CD4-positive, alpha-beta T cell treated with Interleukin-21 for 1 hour (primary cell): ENCODE measurements around the gene OPCML.

Source experiments
- DNase-seq: peaks from one replicate; pipeline ENCODE4 v3.0.0-alpha.2; 2020

Gene OPCML

DNA sequence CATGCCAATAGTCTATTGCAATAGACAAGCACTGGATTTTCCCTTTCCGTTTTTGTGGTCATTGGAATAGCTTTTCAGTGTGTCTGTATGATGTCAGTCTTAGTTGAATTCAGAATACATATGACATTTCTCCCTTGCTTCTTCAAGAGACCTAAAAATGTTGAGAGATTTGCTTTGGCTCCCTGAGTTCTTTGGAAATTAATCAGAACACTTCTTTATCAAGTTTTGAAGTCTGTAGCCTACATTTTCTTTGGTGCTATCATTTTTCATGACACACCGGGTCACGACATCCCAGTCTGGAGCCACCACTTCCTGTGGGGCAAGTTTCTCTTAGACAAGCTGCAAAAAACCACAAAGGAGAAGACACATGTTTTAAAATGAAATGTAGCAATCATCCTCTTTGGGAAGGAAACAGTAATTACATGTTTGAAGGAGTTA lies 847.1 kb downstream of the OPCML start:
- no peak for DNase-seq

DNA sequence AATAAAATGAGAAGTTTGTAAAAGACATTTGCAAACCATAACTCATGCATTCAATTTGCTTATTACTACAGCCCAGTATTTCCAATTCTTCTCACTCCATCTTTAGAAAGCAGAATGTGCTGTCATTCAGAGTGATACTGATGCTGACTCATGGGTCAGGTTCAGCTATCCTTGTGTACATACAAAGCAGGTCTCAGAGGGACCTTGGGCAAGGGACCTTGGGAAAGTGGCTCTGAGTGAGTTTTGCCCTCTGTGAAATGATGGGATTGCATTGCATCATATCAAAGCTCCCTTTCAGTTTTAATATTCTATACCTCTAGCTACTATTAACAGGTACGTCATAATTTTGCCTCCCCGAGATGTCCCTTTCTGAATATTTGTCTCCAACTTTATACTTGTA lies 848.7 kb downstream of the OPCML start:
- no peak for DNase-seq

DNA sequence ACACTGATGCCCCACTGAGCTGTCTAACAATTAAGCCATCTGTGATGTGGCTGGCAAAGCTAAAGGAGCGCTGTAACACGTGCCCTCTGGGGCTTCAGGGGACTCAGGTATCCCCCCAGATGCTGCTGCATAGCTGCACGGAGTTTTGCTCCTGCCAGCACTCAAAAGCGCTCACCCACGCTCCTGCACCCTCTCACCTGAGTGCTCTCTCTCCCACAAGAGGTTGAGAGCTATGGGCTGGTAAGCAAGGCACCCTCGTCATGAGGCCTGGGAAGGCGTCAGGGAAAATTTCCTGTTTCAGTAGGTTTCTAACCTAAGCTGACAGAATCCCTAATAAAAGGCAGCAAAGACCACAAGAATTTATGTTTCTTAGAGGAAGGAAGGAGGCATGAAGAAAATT lies 850.3 kb downstream of the OPCML start:
- no peak for DNase-seq

DNA sequence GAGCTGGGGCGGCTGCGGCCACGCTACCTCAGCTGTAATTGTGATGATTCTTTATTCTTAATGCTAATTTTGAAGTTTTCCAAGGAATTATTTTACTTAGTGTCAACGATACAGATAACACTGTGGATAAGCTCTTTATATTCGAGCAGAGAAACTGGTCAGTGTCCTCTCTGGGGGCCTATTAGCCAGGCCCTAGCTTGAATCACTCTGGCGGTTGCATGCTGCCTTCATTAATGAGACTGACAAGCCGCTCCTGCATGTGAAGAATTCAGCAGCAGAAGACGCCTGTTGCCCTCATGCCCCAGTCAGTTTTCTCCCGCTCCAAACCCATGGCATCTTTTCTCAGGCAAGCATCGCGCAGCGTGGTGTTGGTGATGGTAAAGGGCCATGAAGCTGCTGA lies 851.7 kb downstream of the OPCML start:
- DNase-seq = no peak

DNA sequence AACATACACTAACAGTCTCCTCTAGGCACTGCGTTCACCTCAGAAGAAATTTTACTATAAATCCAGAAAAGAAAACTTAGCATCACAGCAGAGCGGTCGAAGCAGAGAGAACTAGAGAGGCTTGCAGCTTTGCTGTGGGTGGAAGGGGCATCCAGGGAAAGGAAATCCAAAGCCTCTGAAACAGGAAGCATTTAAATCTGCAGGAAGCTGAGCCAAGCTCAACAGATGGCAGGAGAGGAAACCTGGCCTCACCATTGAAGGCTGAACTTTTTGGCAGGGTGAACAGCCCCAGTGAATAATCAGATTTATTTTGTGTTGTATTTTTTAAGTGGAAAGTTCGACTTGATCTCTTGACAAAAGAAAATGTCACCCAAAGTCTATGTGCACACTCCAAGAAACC lies 858.1 kb downstream of the OPCML start:
- no peak for DNase-seq

DNA sequence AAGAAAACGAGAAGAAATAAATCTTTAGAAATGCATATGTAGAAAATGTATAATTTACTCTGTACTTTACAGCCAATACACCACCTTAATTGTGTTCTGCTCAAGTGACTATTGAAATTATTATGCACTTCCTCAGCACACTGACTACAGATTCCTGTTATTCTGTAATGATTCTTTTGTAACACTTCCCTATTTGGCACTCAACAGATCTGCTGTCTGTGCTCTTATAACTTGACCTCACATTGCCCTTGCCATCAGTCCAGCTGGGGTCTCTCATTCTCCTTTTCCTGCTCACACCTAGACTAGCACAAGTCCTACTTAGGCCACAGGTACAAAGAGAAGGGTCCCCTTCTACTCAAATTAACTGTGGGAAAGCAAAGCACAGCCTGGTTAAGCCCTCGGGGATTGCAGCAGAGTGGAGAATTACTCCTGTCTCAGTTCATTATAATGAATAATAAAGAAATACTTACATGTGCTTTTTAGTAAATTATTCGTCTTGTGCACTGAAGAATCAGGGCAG lies 860.4 kb downstream of the OPCML start:
- no peak for DNase-seq

DNA sequence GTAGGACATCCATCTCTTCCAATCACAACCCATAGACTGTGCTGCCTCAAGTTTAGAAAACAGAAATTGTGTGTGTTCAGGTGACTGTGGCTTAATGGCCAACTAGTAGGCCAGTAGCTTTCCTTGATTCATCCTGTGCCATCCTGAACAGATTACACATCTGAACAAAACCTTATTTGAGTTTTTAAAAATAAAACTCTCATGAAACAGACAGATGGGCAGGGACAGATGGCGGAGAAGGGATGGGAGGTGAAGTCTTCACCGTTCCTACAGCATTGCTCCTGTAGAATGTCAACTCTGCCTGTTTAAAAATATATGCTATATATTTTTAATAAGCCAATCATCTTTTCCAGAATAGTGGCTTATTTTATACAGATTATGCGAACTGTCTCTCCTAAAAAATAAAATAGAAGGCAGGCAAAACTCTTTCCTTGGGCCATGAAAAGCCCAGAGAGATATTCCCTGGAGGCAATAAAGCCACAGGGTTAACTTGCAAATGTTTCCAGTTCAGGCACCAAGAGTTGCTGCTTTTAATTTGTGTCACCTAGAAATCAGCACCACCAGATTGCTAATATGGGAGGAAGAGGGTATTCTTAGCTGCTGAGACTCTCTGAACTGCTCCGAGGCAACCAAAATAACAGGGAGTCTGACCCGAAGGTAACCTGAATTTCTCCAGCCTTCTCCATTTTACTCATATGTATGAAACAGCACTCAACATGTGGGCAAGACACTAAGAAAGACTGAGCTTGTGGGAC lies 861.2 kb downstream of the OPCML start:
- no peak for DNase-seq

DNA sequence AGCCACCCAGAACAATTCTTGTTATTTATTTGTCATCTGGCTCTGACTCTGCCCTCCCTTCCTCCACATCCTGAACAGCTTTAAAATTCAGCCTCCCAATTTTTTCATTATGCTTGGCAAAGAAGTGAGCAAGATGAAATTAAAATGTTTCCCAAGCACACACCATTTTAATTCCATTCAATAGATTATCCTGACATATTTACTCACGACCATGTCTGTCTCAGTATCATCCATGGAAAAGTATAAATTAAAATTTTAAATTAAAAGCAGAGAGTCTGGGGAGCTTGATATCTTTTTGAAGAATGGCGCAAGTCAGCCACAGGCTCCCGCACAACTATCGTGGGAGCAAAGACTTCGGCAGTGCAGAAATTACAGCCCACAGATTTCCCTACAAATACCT lies 862.4 kb downstream of the OPCML start:
- DNase-seq = no peak

DNA sequence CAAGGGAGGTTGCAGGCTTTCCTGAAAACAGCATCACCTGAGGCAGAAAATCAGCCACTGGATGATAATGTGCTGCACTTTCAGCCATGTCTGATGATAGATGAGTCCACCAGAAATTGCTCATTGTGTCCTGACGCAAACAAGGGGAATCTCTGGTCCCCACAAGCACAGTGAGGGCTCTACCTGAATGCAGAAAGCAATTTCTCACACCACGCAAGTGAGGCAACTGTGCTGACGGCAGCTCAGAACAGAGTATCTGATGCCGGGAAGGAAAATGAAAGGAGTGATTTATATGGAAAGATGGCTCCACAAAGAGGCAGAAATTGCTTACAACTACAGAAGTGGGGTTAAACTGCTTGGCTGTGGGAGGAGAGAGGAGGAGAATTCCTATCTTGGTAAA lies 867.1 kb downstream of the OPCML start:
- no peak for DNase-seq

DNA sequence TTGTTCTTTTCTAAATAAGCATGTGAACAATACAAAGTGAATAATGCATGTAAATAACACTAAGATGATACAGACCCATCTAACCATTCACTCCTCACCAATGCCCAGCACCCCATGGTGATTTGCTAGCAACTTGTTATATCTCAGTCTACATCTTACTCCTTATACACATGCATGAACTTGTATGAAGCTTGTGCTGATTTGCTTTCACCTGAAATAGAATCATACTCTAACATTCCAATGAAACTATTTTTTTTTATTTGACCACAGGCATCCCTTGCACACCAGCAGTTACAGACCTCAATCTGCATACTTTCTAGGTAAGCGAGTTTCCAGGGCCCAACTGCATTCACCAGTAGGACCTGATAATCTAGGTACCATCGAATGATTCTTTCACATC lies 873.6 kb downstream of the OPCML start:
- no peak for DNase-seq

DNA sequence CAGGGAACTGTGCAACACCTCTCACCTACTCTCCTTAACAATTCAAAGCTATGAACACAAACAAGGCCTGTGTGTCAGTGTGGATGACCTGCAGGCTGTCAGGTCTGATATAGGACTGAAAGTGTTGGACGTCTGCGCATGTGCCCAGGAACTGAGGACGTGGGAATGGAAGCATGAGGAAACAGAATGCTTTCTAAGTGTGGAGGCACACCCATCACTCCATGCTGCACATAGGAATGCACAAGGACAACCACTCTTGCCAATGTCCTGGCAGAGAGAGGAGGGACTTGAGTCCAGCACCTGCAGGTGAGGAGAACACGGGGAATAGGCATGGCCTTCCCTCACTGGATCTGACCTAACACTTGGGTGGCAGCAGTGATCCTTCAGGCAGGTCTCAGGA lies 874.3 kb downstream of the OPCML start:
- DNase-seq = no peak

DNA sequence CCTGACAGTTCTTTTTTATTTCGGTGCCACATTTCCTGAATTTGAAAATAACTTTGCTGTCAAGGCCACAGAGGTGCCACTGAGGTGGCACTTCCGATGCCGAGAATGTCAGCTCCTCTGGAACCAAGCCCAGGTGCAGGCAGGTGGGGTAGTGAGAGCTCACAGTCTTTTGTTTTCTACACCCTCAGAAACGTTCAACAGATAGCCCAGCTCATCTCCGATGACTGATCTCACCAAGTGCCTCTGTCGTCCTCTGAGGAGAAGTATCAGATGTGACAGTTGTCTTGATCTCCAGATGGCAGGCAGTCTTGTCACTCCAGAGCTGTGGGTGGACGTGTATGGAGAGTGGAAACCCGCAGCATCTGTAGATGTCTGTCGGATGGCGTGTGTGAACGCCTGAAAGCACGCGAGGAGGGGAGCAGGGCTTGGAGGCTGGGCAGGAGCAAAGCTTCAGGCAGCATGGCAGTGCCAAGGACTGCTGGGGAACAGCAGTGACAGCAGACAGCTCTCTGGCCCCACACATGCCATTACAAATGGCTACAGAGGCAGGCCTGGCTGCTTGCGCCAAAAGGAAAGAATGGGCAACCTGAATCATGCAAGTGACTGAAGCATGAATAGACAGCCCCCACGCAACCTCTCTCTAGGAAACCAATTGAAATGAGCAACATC lies 877.0 kb downstream of the OPCML start:
- DNase-seq = no peak

DNA sequence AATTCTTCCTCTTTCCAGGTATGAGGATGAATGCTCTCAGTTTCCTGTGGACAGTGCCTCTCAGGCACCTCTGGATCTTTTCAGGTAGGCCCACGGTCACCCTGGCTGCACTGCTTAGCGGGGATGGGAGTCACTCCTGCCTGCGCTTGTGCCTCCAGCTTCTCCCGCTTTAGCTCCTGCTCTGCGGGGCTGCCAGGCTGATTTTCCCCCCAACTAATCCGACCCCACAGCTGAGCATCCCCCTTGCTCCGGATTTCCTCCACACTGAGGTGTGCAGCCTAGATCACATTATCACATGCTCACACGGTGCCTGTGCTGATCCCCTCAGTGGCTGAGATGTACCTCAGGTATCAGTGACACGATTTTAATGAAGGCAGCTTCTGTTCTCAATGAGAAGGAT lies 879.1 kb downstream of the OPCML start:
- DNase-seq = no peak

DNA sequence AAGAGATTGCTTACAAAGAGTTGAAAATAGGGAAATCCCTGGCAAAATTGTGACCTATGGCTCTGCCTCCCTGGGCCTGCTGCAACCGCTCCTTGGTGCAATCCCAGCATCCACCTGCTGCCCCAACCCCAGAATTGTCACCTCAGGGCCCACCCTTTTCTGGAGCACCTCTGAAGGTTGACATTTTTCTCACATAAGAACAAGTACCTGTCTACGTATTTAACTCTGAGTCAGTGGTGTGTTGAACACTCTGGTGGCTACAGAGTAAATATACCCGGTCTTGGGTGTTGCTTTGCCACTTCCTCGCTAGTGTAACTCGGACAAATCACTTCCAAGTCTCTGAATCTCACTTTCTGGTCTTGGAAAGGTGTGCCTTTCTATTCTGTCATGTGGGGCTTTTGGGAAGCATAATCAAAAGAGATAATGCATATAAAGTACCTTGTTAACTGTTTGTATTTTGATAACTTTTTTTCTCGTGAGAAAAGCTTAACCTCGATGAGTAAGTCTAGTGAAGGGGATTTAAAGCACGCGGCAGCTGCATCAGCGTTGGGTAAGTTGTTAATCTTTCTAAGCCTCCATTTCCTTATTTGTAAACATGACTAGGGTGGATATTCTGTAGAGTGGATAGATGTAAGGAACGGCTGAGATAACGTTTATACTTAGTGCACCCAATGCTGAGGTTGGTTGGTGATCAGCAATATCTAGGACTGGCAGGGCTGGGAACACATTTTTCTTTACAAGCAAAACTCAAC lies 881.2 kb downstream of the OPCML start:
- DNase-seq = no peak

DNA sequence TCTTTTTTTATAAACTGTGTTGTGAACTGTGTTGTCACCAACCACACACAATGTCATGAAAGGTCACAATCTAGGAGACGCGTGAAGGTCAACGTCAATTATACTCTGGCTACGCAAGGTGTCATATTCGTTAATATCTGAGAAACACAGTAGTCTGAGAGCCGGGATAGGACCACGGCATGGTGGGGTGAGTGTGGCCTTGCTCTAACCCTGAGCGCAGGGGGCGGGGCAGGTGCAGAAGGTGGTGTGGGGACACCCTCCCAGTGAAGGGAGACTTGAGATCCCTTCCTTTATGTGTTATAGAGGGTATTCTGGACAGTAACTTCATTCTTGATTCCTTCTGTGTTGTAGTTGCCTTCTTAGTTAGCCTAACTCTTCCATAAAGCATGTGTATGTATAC lies 883.0 kb downstream of the OPCML start:
- DNase-seq = no peak

DNA sequence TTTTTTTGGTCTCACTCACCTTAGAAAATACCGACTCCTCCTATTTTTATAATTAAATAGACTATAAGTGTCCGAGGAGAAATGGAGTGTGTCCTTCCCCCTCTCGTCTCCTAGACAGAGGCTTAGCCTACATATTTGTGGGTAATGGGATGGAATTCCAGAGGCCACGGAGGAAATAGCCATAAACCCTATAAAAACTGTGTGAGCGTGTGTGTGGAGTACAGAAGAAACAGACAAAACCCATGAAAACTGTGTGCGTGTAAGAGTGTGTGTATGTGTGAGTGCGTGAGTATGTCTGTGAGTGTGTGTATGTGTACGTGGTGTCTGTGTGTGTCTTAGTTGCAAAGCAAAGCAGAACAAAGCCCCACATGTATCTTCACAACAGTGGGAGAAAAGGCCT lies 883.5 kb downstream of the OPCML start:
- DNase-seq = no peak

DNA sequence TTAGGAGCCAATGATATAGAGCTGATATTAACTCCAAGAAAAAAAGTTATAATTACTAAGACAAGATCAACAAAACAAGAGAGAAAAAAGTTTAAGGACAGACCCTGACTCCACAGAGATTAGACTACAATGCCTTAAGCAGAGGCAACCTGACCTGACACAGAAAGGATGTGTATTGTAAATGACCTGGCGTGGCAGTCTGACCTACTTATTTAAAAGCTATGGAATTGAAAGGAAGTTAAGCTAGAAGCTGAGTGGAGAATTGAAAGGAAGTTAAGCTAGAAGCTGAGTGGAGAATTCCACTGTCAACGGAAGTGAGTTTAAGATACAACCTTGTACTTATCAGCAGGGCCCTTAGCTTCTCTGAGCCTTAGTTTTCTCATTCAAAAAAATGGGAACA lies 885.4 kb downstream of the OPCML start:
- DNase-seq = no peak

DNA sequence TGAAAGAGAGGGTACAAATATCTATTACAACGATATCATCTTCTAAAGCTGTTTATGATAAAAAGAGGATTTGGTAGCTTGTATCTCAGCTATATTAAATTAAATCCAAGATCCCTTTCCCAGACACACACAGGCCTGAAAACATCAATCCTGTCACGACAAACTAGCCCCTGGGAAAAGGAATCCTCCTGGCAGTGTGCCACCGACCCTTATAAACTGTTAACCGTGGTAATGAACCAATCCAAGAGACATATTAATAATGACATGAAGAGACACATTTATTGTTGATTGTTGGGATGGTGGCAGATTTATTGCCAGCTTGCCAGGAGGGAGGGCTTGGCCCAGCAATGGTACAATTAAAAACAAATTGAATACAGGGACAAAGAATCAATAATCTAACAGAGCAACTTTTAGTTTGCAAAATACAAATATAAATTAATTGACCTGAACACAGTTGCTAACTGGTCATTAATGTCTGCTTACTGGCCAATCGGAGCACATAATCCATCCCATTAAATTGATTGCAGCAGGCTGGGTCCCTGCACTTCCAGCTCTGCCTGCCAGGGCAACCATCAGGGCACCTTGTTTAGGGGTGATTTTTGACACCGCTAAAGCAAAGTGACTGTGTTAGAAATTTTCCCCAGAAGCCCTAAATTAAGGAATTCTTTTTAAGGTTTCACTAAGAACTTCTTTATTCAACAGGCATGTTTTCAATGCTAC lies 887.6 kb downstream of the OPCML start:
- no peak for DNase-seq

DNA sequence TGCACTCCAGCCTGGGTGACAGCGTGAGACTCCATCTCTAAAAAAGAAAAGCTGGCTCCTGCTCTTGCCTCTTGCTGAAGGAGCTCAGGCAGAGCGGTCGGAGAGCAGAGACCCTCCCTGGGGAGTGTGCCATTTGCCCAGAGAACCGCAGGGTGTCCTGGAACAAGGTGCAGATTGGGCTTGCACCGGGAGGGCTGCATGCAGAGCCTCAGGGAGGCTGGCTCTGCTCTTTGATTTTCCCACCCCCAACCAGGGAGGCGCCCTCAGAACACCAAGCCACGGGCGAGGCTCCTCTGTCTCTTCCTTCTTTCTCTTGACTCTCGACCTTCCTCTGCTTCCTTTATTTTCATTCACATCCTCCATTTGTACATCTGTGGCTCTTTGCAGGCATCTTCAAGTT lies 889.1 kb downstream of the OPCML start:
- no peak for DNase-seq

DNA sequence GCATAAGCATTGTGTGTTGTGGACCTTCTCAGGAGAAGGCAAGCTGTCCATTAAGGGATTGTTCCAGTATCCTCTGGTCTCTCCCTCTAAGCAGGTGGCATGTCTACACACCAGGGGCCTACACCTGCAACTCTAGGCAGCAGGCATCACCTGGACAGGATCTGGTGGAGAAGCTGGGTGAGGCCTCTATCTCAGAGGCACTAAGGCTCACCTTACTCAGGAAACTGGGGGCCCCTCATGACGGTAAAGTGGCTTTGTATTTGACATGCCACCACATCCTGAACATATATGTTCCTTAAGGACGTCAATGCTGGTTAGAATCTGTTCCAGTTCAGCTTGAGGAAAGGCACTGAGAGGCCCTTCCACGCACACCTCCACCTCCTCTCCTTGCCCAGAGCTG lies 891.3 kb downstream of the OPCML start:
- DNase-seq = no peak

DNA sequence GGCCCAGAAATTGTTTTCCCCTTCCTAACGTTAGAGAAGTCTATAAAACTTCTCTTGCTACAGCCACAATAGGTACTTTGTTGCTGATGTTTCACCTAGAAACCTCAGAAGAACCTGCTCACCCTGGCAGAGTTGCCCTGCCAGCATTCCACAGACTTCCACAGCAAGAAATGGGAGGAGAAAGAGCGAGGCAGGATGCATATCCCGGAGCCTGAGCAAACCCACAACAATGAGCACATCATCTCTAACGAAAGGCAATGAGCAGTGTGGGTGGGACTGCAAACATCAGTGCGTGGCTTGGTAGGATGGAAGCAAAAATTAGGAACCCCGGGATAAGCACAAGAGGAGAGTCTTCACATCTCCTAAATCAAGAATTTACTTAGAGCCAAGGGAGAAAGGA lies 892.3 kb downstream of the OPCML start:
- DNase-seq = no peak

DNA sequence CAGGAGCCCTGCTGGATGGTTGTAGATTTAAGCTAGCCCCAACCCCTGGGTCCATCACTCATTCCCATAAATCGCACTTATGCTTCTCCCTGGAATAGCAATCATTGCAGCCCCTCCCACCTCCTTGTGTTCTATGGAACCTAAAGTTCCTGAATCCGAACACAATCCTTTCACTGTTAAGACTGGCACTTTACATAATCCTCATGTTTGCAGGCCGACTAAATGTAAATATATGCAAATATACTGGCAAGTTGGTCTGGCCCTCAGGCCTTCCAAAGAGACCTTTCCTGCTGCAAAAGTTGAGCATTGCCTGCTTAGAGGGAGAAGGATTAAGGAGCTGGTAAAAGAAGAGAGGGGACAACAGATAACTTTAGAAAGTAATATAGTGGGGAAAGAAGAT lies 892.9 kb downstream of the OPCML start:
- DNase-seq = no peak

DNA sequence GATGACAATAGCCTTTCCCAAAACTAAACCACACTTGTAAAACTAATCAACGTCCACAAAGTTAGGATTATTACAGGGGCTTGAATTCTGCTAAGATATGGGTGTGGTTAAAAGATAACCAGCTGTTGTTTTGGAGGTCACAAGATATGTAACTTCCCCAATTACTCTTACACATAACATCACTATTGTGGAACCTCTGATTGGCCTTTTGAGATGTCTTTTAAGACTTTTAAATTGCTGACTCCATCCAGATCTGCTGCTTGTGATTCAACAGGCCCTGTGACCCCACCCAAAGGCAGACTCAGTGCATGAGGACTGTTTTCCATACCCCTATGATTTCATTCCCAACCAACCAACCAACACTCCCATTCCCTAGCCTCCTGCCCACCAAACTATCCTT lies 893.9 kb downstream of the OPCML start:
- DNase-seq = no peak
